H9 (cell line): ENCODE measurements around the gene LONP2. TPM values are rescaled to one million over a fixed set of nuclear protein-coding genes. Genes with fewer than 3 reads are reported as not detected.

Experiments used
- DNase-seq: peaks from one replicate; pipeline ENCODE4 v3.0.0-alpha.2; 2017
- H2AFZ ChIP-seq: one replicate; pipeline ENCODE4 v1.6.1; 2013; ENCODE audit warnings: mild to moderate bottlenecking, low read length, control low read depth, moderate library complexity
- H2AK5ac ChIP-seq: 2 replicates; pipeline ENCODE4 v1.6.1; 2013; ENCODE audit warnings: low read length, control low read depth, mixed read lengths; ENCODE audit not compliant: insufficient read length
- H2BK120ac ChIP-seq: one replicate; pipeline ENCODE4 v1.6.1; 2013; ENCODE audit warnings: low read depth, mild to moderate bottlenecking, low read length, control low read depth, inconsistent platforms; ENCODE audit not compliant: poor library complexity, severe bottlenecking
- H2BK12ac ChIP-seq: 2 replicates; pipeline ENCODE4 v1.6.1; 2013; ENCODE audit warnings: low read length, control low read depth, mixed read lengths, low read depth; ENCODE audit not compliant: insufficient read length
- H2BK15ac ChIP-seq: 2 replicates; pipeline ENCODE4 v1.6.1; 2013; ENCODE audit warnings: low read depth, low read length, control low read depth
- H2BK20ac ChIP-seq: one replicate; pipeline ENCODE4 v1.6.1; 2013; ENCODE audit warnings: low read depth, mild to moderate bottlenecking, low read length, control low read depth, inconsistent platforms; ENCODE audit not compliant: poor library complexity, severe bottlenecking
- H2BK5ac ChIP-seq: 2 replicates; pipeline ENCODE4 v1.6.1; 2013; ENCODE audit warnings: low read length, control low read depth, mixed read lengths; ENCODE audit not compliant: insufficient read length
- H3K14ac ChIP-seq: 2 replicates; pipeline ENCODE4 v1.6.1; 2013; ENCODE audit warnings: low read length, control low read depth; ENCODE audit not compliant: insufficient read depth
- H3K18ac ChIP-seq: 2 replicates; pipeline ENCODE4 v1.6.1; 2013; ENCODE audit warnings: low read depth, mild to moderate bottlenecking, mixed read lengths, low read length, control low read depth; ENCODE audit not compliant: insufficient read length
- H3K23ac ChIP-seq: 2 replicates; pipeline ENCODE4 v1.6.1; 2013; ENCODE audit warnings: low read length, control low read depth, mixed read lengths, low read depth; ENCODE audit not compliant: insufficient read length
- H3K23me2 ChIP-seq: 2 replicates; pipeline ENCODE4 v1.6.1; 2013; ENCODE audit warnings: low read depth, mild to moderate bottlenecking, mixed read lengths, low read length, control low read depth; ENCODE audit not compliant: insufficient read length, poor library complexity, severe bottlenecking
- H3K27ac ChIP-seq: 2 replicates; pipeline ENCODE4 v1.5.1; 2013; ENCODE audit warnings: low read length, control low read depth, mixed read lengths, low read depth; ENCODE audit not compliant: insufficient read length
- H3K27me3 ChIP-seq: 2 replicates; pipeline ENCODE4 v1.6.1; 2013; ENCODE audit warnings: low read length, control low read depth, inconsistent platforms; ENCODE audit not compliant: insufficient read depth
- H3K4ac ChIP-seq: 2 replicates; pipeline ENCODE4 v1.6.1; 2013; ENCODE audit warnings: low read depth, mild to moderate bottlenecking, control low read depth, inconsistent platforms, low read length, moderate library complexity
- H3K4me1 ChIP-seq: 2 replicates; pipeline ENCODE4 v1.6.1; 2013; ENCODE audit warnings: low read length, control low read depth, inconsistent platforms; ENCODE audit not compliant: insufficient read depth
- H3K4me2 ChIP-seq: 2 replicates; pipeline ENCODE4 v1.6.1; 2013; ENCODE audit warnings: low read length, control low read depth, mixed read lengths; ENCODE audit not compliant: insufficient read length, insufficient read depth
- H3K56ac ChIP-seq: 2 replicates; pipeline ENCODE4 v1.6.1; 2013; ENCODE audit warnings: low read depth, mild to moderate bottlenecking, mixed read lengths, low read length, control low read depth; ENCODE audit not compliant: insufficient read length
- H3K79me1 ChIP-seq: 2 replicates; pipeline ENCODE4 v1.6.1; 2013; ENCODE audit warnings: low read depth, mild to moderate bottlenecking, moderate library complexity, low read length, control low read depth, inconsistent platforms; ENCODE audit not compliant: insufficient read depth, poor library complexity, severe bottlenecking
- H3K79me2 ChIP-seq: 2 replicates; pipeline ENCODE4 v1.6.1; 2013; ENCODE audit warnings: low read length, control low read depth, inconsistent platforms; ENCODE audit not compliant: insufficient read depth
- H3K9ac ChIP-seq: 2 replicates; pipeline ENCODE4 v1.6.1; 2013; ENCODE audit warnings: low read length, control low read depth, mixed read lengths; ENCODE audit not compliant: insufficient read length; ENCODE audit errors: extremely low read depth
- H3K9me3 ChIP-seq: one replicate; pipeline ENCODE4 v1.6.1; 2013; ENCODE audit warnings: low read depth, low read length, inconsistent platforms; ENCODE audit not compliant: control insufficient read depth
- H3T11ph ChIP-seq: one replicate; pipeline ENCODE4 v1.6.1; 2013; ENCODE audit warnings: mild to moderate bottlenecking, low read length, control low read depth, inconsistent platforms
- H4K20me1 ChIP-seq: one replicate; pipeline ENCODE4 v1.6.1; 2013; ENCODE audit not compliant: control insufficient read depth, insufficient read length, insufficient read depth
- H4K5ac ChIP-seq: 2 replicates; pipeline ENCODE4 v1.6.1; 2013; ENCODE audit warnings: low read depth, mild to moderate bottlenecking, mixed read lengths, low read length, control low read depth; ENCODE audit not compliant: insufficient read length
- H4K8ac ChIP-seq: replicated peaks from 2 replicates; pipeline ENCODE4 v1.6.1; 2013; ENCODE audit warnings: low read length, control low read depth, mixed read lengths, low read depth; ENCODE audit not compliant: insufficient read length
- H4K91ac ChIP-seq: 2 replicates; pipeline ENCODE4 v1.6.1; 2013; ENCODE audit warnings: low read depth, mild to moderate bottlenecking, moderate library complexity, mixed read lengths, low read length, control low read depth; ENCODE audit not compliant: insufficient read length
- H3K27ac Mint-ChIP-seq, 3 experiments: 2 replicates in 2 of 3; 3 replicates in 1 of 3; pipeline ENCODE4 v1.8.0; 2020 to 2021; ENCODE audit warnings: mixed read lengths in 3 of 3, mild to moderate bottlenecking in 1 of 3, moderate library complexity in 1 of 3
- H3K27me3 Mint-ChIP-seq: 2 replicates; pipeline ENCODE4 v1.8.0; 2021; ENCODE audit warnings: low read depth, mild to moderate bottlenecking, moderate library complexity, mixed read lengths
- H3K36me3 Mint-ChIP-seq, 3 experiments: 2 replicates in 2 of 3; 3 replicates in 1 of 3; pipeline ENCODE4 v1.8.0; 2020 to 2021; ENCODE audit warnings: low read depth in 3 of 3, mixed read lengths in 3 of 3; ENCODE audit not compliant: insufficient read depth in 1 of 3
- H3K4me1 Mint-ChIP-seq, 2 experiments: 2 replicates each; pipeline ENCODE4 v1.8.0; 2020; ENCODE audit warnings: mixed read lengths in 2 of 2
- H3K4me3 Mint-ChIP-seq, 2 experiments: 2 replicates in 1 of 2; 3 replicates in 1 of 2; pipeline ENCODE4 v1.8.0; 2020 to 2021; ENCODE audit warnings: mild to moderate bottlenecking in 2 of 2, mixed read lengths in 2 of 2, moderate library complexity in 1 of 2
- H3K9me3 Mint-ChIP-seq, 2 experiments: 2 replicates in 1 of 2; 3 replicates in 1 of 2; pipeline ENCODE4 v1.8.0; 2020; ENCODE audit warnings: mild to moderate bottlenecking in 2 of 2, mixed read lengths in 2 of 2, moderate library complexity in 1 of 2
- CTCF ChIP-seq: fragments of 200-600 bp; sonication (generic); conservative IDR thresholded peaks from 3 replicates; pipeline ENCODE4 v1.8.0; 2021; ENCODE audit warnings: antibody characterized with exemption, mild to moderate bottlenecking
- WGBS: extraction: QIAGEN DNeasy Blood & Tissue Kit; methylation state at CpG from one replicate; pipeline ENCODE4 v1.1.7; 2013; ENCODE audit warnings: missing lambda C conversion rate, low lambda C conversion rate, mixed read lengths; ENCODE audit not compliant: insufficient read length; ENCODE audit errors: extremely low coverage; 5-methylcytosine and 5-hydroxymethylcytosine counted together
- total RNA-seq: library from RNA; stranded (reverse); gene quantifications from 2 replicates; pipeline ENCODE4 v1.2.1, GENCODE V29; 2021

LONP2 gene
- total RNA-seq, 1 experiment from 2014 or later: 27.8 TPM

GRCh38 chr16:48244863-48245195 lies 729 bp downstream of the LONP2 start:
- Histone ChIP-seq H3K4me1 (peaks cover 2% of the 10 kb centered on the region; the same call in 1 of the 2 replicates), H4K8ac (no peak overlapping the region), H3K4me2 (peak overlapping the region; percentile 94), H2AK5ac (no peak overlapping the region), H3K79me1 (no peaks in the 10 kb centered on the region), H3K18ac (no peak overlapping the region), H2BK20ac (no peak overlapping the region), H3K27ac (no peak overlapping the region), H3K4ac (no peak overlapping the region), H4K20me1 (no peaks in the 10 kb centered on the region), H3K14ac (no peak overlapping the region), H3K56ac (no peak overlapping the region), H3K79me2 (no peaks in the 10 kb centered on the region; the same call in 1 of the 2 replicates), H3K23me2 (peaks cover 7% of the 10 kb centered on the region), H2AFZ (no peak overlapping the region), H2BK12ac (no peak overlapping the region), H3K9ac (peak overlapping the region; percentile 82), H4K5ac (no peak overlapping the region), H3K27me3 (no peaks in the 10 kb centered on the region), H2BK120ac (no peak overlapping the region), H2BK15ac (no peak overlapping the region), H3K9me3 (no peaks in the 10 kb centered on the region), H2BK5ac (no peak overlapping the region), H3T11ph (no peak overlapping the region), H4K91ac (no peak overlapping the region), H3K23ac (no peak overlapping the region)
- H3K27me3 Mint-ChIP-seq: no peaks in the 10 kb centered on the region; the same call in 1 of the 2 replicates
- DNase-seq: no peak
- no peak for TF ChIP-seq CTCF
- peaks cover 5 to 10% of the 10 kb centered on the region in 2 experiments for H3K9me3 Mint-ChIP-seq
- WGBS: no CpG with 5 or more reads among the region's 8 CpGs
- H3K36me3 Mint-ChIP-seq: no peaks in the 10 kb centered on the region
- peak overlapping the region; percentile 1 to 84 (median 28); a peak in 4 of 7 replicates for H3K27ac Mint-ChIP-seq
- H3K4me1 Mint-ChIP-seq: peaks cover 8 to 14% of the 10 kb centered on the region in 2 experiments
- H3K4me3 Mint-ChIP-seq: peak overlapping the region; percentile 87 to 91
